ENCODE measurements around the gene NCF4. TPM values are rescaled to one million over a fixed set of nuclear protein-coding genes. Genes with fewer than 3 reads are reported as not detected.

The NCF4 gene
- total and polyA plus RNA-seq, 4 donors, result 14.1 to 113 (median 40.0) TPM

GRCh38 chr22:36856121-36856791 is 4.5 kb upstream of the NCF4 start:
- peaks cover 0 to 13% (median 0%) of the 10 kb centered on the region in 3 donors for H3K27me3 ChIP-seq (ENCODE audit: control insufficient read depth in 3 of 3, insufficient read depth in 3 of 3, low read length in 2 of 3)
- TF ChIP-seq CTCF (IDR thresholded peaks at IDR 0.05; ENCODE audit: control extremely low read depth, extremely low read depth), result peak; percentile 100
- WGBS, 2 donors, result 6 to 9% methylated on average over 30 of the region's 30 CpGs
- ATAC-seq (ENCODE audit: insufficient read depth, low FRiP score), result peak; percentile 86
- H3K9me3 ChIP-seq (ENCODE audit: control insufficient read depth in 4 of 4, insufficient read depth in 3 of 4, low read length in 3 of 4), result no peaks in the 10 kb centered on the region
- DNase-seq, result peak; percentile 92 to 93 (median 93)
- no peak overlapping the region for H3K27ac ChIP-seq (ENCODE audit: low read depth in 1 of 2, low read length in 1 of 2)
- no peak overlapping the region for H3K4me3 ChIP-seq
- peaks cover 0 to 4% (median 0%) of the 10 kb centered on the region in 5 donors for H3K4me1 ChIP-seq (ENCODE audit: control insufficient read depth in 5 of 5, insufficient read depth in 5 of 5, low read length in 5 of 5)
- no peaks in the 10 kb centered on the region for H3K36me3 ChIP-seq (ENCODE audit: control insufficient read depth in 4 of 4, insufficient read depth in 4 of 4, low read length in 4 of 4)
- H3K9ac ChIP-seq (ENCODE audit: insufficient read depth in 1 of 2, low read length in 2 of 2), result no peak overlapping the region

GRCh38 chr22:36856792-36857135 is 4.0 kb upstream of the NCF4 start:
- no peak overlapping the region for H3K4me3 ChIP-seq
- TF ChIP-seq CTCF (IDR thresholded peaks at IDR 0.05; ENCODE audit: control extremely low read depth, extremely low read depth), result no peak
- H3K4me1 ChIP-seq (ENCODE audit: control insufficient read depth in 5 of 5, insufficient read depth in 5 of 5, low read length in 5 of 5), result peaks cover 0 to 4% (median 0%) of the 10 kb centered on the region in 5 donors
- H3K27me3 ChIP-seq (ENCODE audit: control insufficient read depth in 3 of 3, insufficient read depth in 3 of 3, low read length in 2 of 3), result peaks cover 0 to 10% (median 0%) of the 10 kb centered on the region in 3 donors
- no peak overlapping the region for H3K9ac ChIP-seq (ENCODE audit: insufficient read depth in 1 of 2, low read length in 2 of 2)
- no peaks in the 10 kb centered on the region for H3K9me3 ChIP-seq (ENCODE audit: control insufficient read depth in 4 of 4, insufficient read depth in 3 of 4, low read length in 3 of 4)
- DNase-seq, result no peak
- H3K27ac ChIP-seq (ENCODE audit: low read depth in 1 of 2, low read length in 1 of 2), result no peak overlapping the region
- no peak for ATAC-seq (ENCODE audit: insufficient read depth, low FRiP score)
- no peaks in the 10 kb centered on the region for H3K36me3 ChIP-seq (ENCODE audit: control insufficient read depth in 4 of 4, insufficient read depth in 4 of 4, low read length in 4 of 4)
- 67 to 76% methylated on average over 8 of the region's 8 CpGs for WGBS, 2 donors

- no peak overlapping the region for H3K9ac ChIP-seq (ENCODE audit: insufficient read depth in 1 of 2, low read length in 2 of 2)
- DNase-seq (no peak), ATAC-seq (ENCODE audit: insufficient read depth, low FRiP score) (no peak)
- WGBS, 2 donors, result 72 to 76% methylated on average over 9 of the region's 9 CpGs
- peaks cover 0 to 11% (median 0%) of the 10 kb centered on the region in 3 donors for H3K27me3 ChIP-seq (ENCODE audit: control insufficient read depth in 3 of 3, insufficient read depth in 3 of 3, low read length in 2 of 3)
- H3K4me3 ChIP-seq, result no peak overlapping the region
- no peak overlapping the region for H3K27ac ChIP-seq (ENCODE audit: low read depth in 1 of 2, low read length in 1 of 2)
- H3K36me3 ChIP-seq (ENCODE audit: control insufficient read depth in 4 of 4, insufficient read depth in 4 of 4, low read length in 4 of 4), result no peaks in the 10 kb centered on the region
- no peaks in the 10 kb centered on the region for H3K9me3 ChIP-seq (ENCODE audit: control insufficient read depth in 4 of 4, insufficient read depth in 3 of 4, low read length in 3 of 4)
- peaks cover 0 to 4% (median 0%) of the 10 kb centered on the region in 5 donors for H3K4me1 ChIP-seq (ENCODE audit: control insufficient read depth in 5 of 5, insufficient read depth in 5 of 5, low read length in 5 of 5)
- TF ChIP-seq CTCF (IDR thresholded peaks at IDR 0.05; ENCODE audit: control extremely low read depth, extremely low read depth), result no peak
Observed at GRCh38 chr22:36858156-36858555, 2.6 kb upstream of the NCF4 start.

- H3K27me3 ChIP-seq (ENCODE audit: control insufficient read depth in 3 of 3, insufficient read depth in 3 of 3, low read length in 2 of 3), result peaks cover 0 to 13% (median 0%) of the 10 kb centered on the region in 3 donors
- H3K36me3 ChIP-seq (ENCODE audit: control insufficient read depth in 4 of 4, insufficient read depth in 4 of 4, low read length in 4 of 4), result no peaks in the 10 kb centered on the region
- H3K4me3 ChIP-seq, result no peak overlapping the region
- ATAC-seq (ENCODE audit: insufficient read depth, low FRiP score), result no peak
- H3K4me1 ChIP-seq (ENCODE audit: control insufficient read depth in 5 of 5, insufficient read depth in 5 of 5, low read length in 5 of 5), result peaks cover 0 to 4% (median 0%) of the 10 kb centered on the region in 5 donors
- no peak overlapping the region for H3K27ac ChIP-seq (ENCODE audit: low read depth in 1 of 2, low read length in 1 of 2)
- 75 to 84% methylated on average over 2 of the region's 2 CpGs for WGBS, 2 donors
- no peak for TF ChIP-seq CTCF (IDR thresholded peaks at IDR 0.05; ENCODE audit: control extremely low read depth, extremely low read depth)
- H3K9ac ChIP-seq (ENCODE audit: insufficient read depth in 1 of 2, low read length in 2 of 2), result no peak overlapping the region
- no peaks in the 10 kb centered on the region for H3K9me3 ChIP-seq (ENCODE audit: control insufficient read depth in 4 of 4, insufficient read depth in 3 of 4, low read length in 3 of 4)
- no peak for DNase-seq
Observed at GRCh38 chr22:36858966-36859365, 1.8 kb upstream of the NCF4 start.
